Daoy (cell line): Measurements from ENCODE around the gene GGPS1. TPM values are rescaled to one million over a fixed set of nuclear protein-coding genes. Genes with fewer than 3 reads are reported as not detected.
"Not testable (repeated sequence)": the region's sequence is repeated elsewhere in the genome, so short reads cannot be mapped to it uniquely, and the experiment has no call there.

Experiments used
- DNase-seq: peaks from one replicate; pipeline ENCODE4 v3.0.0-alpha.2; 2015; ENCODE audit warnings: low read depth
- total RNA-seq: library from RNA; depleted of rRNA; stranded (reverse); fragments of >200 nt; shearing (Covaris generic); gene quantifications from 2 replicates; pipeline ENCODE4 v1.2.3, GENCODE V29; 2014

The GGPS1 gene
- total RNA-seq, 1 experiment from 2014 or later = 31.6 TPM

DNA sequence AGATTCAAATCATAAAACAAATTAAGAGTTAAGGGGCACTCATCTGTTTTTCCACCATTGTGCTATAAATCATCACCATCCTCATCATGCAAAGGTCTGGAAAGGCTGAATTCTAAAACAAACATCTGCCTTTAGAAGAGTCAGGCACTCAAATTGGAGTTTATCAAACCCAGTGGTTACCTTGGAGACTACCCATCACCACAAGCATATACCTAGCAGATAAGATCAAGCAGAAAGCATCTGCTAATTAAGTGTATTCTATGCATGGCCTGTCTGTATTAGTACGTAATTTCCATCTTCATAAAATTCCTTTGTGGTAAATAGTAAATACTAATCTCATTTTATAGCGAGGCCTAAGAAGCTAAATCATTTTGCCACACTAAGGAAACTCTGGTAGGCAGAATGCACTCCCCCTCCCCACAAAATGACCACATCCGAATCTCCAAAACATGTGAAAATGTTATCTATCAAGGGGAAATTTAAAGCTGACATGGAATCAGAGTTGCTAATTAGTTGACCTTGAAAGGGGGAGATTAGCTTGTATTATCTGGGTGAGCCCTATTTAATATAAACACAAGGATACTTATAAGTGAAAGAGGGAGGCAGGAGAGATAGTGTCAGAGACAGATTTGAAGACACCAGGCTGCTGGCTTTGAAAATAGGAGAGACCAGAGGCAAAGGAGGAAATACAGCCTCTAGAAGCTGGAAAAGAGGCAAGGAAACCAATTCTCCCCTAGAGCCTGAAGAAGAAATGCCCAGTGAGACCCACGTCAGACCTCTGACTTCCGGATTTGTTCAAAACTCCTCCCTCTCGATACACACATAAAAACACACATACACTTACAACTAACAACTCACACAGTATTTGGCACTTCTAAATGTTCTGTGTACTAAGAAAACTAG, 23.6 kb upstream of the GGPS1 start:
- DNase-seq = no peak

DNA sequence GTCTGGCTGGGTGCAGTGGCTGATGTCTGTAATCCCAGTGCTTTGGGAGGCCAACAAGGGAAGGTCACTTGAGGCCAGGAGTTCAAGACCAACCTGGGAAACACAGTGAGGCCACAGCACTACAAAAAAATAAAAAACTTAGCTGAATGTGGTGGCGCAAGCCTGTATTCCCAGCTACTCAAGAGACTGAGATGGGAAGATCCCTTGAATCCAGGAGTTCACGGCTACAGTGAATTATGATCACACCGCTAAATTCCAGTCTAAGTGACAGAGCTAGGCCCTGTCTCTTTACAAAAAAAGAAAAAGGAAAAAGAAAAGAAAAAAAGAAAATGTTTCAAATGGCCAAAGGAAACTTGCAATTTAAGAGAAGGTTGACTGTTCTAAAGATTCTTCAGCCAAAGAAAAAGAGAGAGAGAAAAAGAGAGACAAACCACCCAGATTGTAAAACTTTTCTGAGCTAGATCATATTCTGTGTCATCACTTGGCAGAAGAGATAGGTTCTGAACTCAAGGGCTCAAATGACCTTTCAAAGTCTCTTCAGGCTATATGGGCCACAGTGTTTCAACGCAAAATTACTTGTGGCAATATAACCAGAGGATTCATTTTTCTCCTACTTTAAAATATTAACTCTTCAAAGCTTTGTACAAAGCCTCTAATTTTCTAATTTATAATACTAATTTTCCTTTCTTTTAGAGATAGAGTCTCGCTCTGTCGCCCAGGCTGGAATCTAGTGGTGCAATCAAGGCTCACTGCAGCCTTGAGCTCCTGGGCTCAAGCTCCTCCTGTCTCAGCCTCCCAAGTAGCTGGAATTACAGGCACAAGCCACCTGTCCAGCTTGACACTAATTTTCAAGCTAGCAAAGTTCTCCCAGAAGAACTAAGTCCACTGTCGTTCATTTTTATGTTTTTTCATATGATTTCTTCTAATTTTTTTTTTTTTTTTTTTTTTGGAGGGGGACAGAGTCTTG, 20.9 kb upstream of the GGPS1 start:
- DNase-seq = no peak

DNA sequence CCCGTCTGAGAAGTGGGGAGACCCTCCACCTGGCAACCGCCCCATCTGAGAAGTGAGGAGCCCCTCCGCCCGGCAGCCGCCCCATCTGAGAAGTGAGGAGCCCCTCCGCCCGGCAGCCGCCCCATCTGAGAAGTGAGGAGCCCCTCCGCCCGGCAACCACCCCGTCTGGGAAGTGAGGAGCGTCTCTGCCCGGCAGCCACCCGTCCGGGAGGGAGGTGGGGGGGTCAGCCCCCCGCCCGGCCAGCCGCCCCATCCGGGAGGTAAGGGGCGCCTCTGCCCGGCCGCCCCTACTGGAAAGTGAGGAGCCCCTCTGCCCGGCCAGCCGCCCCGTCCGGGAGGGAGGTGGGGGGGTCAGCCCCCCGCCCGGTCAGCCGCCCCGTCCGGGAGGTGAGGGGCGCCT, 19.2 kb upstream of the GGPS1 start:
- DNase-seq = not testable (repeated sequence)

DNA sequence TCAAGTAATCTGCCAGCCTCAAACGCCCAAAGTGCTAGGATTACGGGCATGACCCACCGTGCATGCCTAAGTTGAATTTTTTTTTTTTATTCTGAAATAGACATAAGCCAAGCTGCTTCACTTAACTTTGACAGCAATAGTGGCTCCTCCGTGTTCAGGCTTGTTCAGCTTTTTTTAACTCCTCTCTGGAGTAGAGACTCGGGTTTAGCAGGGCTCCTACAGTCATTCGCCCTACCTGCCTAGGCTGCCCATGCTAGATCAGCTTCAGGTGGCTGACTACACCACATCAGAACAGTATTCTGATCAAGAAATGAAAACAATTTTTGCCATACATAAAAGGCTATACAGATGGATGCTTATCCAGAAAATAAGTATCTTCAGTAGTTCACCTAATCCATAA, 15.1 kb upstream of the GGPS1 start:
- no peak for DNase-seq

DNA sequence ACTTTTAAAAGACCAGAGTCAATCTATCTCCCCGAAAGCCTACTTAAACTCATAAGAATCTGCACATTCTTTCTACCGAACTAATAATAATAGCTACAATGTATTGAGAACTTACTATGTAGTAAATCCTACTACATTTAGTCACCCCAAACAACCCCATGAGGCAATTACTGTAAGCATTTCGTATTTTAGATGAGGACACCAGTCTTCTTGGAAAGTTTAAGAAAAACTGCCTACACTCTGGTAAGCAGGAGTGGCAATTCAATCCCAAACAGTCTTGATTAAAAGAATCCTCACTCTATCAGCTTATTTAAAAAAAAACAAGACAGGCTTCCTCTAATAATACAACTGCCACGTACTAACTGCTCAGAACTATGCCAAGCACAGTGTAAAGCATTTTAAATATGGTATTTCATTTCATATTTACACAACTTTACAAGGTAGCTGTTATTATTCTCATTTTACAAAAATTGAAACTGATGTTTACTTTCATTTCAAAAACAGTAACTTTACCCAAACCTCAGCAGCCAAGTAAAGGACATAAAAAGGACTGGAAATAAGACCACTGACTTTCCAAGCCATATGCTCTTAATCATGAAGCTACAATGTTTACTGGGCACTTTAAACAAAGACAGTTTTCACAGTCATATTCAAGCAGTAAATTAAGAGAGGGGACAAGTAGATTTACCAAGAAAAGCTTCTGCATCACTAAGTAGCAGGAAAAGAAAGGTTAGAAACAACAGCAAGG, 14.3 kb upstream of the GGPS1 start:
- no peak for DNase-seq

DNA sequence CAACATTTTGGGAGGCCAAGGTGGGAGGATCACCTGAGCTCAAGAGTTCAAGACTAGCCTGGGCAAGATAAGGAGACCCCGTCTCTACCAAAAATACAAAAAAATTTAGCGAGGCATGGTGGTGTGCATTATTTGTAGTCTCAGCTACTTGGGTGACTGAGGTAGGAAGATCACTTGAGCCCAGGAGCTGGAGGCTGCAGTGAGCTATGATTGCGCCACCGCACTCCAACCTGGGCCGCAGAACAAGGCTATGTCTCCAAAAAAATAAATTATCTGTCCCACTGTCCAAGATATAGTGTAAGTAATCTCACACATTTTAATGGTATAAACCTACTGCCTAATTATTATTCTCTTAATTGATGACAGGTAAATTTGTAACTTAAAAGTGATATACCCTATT, 13.2 kb upstream of the GGPS1 start:
- DNase-seq = no peak

DNA sequence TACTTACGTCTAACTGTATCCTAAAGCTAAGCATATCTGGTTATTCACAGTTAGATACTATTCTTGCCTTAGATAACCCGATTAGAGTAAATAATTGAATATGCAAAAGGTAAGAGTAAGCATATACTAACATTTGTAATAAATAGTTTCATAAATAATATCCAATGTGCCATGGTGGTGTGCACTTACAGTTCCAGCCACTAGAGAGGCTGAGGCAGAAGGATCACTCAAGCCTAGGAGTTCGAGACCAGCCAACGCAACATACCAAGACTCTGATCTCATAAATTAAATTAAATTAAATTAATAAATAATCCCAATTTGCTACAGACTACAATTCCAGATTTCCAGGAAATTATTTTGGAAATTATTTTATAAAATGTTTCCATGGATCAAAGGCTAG, 12.6 kb upstream of the GGPS1 start:
- DNase-seq = no peak

DNA sequence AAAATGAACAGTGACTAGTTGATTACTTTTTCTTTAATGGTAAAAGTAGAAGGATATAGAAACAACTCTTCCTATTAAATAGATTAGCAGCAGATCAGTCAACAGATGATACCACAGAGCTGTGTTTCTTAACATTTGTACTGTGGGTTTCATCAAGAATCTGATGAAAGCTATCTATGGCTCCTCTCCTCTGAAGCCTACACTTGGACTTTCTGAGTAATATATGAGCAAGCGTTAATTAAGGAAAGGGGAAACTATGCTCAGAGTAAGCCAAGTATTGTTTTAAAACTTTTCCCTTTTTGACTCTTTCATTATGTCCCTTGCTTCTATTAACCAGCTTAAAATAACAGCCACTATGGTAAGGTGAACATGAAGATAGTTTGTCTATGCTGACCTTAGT, 11.2 kb upstream of the GGPS1 start:
- DNase-seq = no peak

DNA sequence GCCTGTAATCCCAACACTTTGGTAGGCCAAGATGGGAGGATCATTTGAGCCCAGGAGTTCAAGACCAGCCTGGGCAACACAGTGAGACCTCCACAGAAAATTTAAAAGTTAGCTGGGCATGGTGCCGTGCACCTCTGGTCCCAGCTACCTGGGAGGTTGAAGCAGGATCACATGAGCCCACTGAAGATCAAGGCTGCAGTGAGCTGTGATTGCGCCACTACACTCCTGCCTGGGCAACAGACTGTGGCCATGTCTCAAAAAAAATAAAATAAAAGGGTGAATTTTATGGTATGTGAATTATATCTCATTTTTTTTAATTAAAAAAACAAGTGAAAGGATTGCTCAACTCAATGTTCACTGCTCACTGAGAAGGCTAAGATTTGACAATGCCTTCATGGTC, 9.1 kb upstream of the GGPS1 start:
- DNase-seq = no peak

DNA sequence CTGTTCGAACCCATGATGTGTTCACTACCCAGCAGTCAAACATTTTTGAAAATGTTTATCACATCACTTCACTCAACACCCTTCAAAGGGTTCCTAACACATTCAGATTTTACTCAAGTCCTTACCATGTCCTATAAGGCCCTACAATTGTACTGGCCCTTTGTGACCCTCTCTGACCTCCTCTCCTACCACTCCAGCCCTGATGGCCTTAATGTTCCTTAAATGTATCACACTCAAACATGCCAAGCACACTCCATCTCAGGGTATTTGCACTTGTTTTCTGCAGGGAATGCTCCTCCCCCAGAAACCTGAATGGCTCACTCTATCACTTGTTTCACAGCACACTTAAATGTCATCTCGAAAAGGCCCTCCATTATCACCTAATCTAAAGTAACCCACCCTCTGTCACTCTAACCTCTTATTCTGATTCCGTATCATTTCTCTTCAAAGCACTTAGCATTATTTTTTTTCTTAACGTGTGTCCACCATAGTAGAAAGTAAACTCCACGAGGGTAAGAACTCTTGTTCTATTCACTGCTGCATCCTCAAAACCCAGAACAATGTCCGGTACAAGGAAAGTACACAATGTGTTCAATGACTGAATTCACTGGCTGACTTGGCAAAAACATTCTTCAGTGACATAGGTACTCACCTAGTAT, 7.7 kb upstream of the GGPS1 start:
- no peak for DNase-seq

DNA sequence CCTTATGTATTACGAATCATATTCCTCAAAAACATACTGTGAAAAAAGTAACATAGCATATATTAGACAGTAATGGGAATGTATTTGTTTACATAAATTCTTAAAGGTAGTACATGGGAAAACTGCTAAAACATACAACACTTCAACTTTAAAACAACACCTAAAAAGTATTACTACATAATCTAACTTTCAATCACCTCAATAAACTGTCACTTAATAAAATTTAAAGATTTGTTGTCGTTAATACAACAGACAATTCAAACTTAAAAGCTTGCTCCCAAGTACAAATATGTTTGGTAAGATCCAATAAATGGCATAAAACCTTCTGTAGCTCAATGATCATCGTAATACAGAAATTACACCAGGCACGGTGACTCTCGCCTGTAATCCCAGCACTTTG, 4.1 kb upstream of the GGPS1 start:
- no peak for DNase-seq

DNA sequence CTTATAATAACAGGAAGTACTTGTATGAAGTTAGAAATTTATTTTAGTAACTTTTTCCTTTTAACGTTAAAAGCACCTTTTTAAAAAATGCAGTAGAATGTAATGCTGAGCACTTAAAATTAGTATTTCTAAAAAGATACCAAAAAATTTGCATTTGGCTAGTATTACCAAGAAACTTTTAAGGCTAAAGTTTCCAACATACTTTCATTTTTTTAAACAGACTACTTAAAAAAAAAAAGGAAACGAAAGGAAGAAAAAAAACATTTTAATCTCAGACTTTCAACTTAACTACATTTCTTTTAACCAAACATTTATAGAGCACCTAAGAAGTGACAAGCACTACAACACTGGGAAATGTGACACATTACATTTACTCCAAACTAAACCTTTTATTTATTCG, 3.2 kb upstream of the GGPS1 start:
- no peak for DNase-seq

DNA sequence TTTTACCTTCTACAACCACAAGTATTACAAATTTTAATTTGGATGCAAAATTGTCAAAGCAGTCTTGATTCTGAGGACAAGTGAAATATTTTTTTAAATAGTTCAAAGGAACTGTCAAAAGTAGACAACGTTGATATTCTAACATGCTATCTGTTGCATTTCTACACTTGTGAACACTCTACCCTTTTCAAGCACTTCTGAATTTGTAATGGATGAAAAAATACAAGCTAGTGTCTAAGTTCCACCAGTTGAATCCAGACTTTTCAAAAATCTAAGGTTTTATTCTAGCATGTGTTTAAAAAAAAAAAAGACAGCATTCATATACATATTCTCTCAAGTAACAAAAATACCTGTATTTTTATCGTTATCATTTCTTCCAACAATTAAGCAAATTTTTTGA, 2.5 kb upstream of the GGPS1 start:
- DNase-seq = no peak

DNA sequence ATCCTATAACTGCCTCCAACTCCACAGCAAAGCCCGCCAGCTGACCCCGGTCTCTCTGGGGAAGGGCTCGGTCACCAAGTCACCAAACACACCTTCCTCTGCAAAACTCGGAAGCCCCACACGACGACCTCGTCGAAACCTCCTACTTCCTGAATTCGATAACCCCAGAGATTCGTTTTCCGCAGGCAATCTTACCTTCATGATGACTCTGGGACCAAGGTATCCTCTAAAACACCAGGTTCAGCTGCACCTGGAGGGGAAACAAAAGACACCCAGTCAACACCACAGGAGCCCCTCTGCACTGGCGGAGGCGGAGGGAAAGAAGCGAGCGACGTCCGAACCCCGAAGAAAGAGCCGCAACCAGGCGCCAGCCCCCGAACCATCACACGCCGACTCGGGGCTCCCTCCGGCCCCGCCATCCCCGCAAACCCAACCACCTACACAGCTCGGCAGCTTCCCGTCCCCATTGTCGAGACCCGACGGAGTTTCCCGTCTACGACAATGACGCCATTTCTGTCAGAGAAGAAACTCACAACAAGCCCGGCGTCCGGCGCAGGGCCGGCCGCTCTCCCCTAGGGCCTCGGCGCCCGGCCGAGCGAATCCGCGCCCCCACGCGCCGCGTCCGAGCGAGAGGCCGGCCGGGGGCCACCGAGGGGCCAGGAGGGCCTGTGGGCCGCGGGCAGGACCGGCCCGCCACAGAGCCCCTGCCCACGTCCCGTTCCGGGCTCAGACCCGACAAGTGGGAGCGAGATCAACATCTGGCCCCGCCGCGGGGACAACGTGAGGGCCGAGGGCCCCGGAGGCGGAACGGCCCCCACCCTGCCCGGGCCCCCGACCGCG, 1.4 kb upstream of the GGPS1 start:
- peak; percentile 54 for DNase-seq

DNA sequence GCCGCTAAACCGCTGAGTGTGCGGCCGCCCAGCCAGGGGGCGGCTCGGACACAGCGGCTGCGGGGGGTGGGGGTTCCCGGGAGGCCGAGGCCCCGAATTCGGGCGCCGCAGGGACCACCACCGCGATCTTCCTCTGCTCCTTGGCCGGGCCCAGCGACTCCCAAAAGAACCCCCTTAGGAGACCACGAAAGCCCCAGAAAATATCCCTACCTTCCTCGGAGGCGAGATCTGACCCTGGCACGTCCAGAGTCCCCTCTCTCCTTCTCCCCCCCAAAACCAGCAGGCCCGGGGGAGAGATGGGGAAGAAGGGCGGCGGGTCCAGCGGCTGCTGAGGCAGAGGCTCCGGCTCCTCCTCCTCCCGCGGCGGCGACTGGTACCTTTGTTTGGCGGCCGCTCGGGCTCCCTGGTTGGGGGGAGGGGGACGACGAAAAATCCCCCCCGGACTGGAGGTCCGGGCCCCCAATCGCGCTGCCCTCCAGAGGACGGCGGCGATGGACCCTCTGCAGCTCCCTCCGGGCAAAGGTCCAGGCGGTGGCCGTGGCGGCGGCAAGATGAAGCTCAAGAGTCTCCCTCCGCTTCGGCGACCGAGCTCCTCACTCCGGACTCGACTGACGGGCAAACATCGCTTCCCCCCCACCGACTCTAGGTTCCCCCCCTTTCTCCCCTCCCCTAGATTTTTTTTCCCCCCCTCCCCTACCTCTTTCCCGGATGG, 655 bp upstream of the GGPS1 start, which contains the start of gene ARID4B:
TSS of gene ARID4B (minus strand) at position 621 of the 712 bp plus-strand sequence. CDS start 1,260 bp downstream, outside the sequence.
- no peak for DNase-seq

DNA sequence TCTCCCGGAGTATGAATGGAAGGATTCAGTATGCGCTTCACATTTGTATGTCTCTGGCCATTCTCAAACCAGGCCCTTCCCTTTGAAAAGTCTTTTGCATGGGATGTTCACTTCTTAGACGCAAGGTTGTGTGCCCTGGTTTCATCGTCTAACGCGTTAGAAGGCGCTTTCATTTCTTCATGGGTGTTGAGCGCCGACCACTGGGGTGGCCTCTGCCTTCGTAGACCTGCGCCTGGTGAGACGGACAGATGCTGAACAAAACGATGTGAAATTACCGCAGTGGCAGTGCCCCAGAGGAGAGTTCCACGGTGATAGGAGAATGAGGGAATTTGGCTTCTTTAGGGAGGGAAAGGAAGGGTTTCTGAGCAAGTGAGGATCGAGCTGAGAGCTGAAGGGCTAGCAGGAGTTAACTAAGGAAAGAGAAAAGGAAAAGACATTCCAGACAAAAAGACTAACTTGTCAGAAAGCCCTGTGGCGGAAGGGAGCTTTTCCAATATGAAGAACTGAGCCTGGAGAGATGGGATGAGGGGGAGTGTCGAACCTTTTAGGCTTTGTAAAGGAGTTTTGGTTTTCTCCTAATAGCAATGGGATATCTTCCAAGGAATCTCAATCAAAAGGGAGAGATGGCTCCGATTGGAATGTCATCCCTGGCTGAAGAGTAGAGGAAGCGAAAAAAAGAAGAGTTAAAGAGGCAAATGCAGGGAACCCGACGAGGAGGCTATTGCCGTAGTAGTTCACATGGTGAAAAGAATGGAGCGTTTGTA, 951 bp downstream of the GGPS1 start:
- DNase-seq = peak; percentile 50

DNA sequence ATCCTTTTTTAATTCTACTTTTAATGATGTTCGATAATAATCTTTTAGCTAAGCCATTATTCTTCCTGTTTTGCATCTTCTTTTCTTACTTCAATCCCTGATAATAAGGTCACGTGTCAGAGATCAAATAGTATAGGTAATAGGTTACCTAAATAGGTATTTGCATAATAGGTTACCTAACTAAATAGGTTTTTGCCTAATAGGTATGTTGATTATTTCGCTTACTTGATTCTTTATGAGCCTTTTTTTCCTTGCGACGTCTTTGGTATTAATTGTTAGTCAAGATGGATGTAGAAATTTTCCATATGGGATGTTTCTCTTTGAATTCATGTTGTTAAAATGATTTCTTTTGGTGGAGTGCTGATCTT, 2.5 kb downstream of the GGPS1 start:
- DNase-seq = no peak

DNA sequence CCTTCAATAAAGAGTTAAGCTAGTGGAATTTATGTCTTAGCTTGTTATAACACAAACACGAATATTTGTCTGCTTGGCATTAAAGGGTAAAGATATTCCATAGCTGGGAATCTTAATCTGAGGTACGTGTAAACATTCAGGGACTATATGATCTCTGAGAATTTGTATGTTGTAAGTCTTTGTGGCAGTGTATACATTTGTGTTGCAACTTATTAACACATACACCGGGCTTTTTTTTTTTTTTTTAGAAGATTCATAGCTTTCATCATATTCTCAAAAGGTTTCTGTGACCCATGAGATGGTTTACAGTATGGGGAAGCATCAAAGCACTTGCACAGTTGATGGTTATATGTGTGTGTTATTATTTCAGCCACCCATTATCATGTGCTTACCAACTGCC, 3.0 kb downstream of the GGPS1 start:
- DNase-seq = no peak

DNA sequence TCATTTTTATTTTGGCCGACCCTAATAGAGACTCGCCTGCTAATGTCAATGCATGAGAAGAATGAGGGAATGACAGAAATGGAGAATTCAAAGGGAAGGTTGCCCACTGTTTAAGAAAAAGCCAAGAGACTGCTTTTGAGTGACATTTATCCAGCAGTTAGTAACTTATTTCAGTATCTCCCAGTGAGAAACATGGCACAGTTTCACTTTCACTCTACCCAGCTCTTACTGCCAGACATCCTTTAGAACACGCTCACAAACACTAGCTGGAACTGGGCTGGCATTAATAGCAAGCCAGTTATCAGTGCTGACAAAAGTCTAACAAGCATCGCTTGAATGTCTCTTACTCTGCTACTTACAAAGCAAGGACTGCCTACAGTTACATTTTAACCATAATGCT, 8.5 kb downstream of the GGPS1 start:
- no peak for DNase-seq
